Cortex of kidney (tissue), 1 donor: Measurements from ENCODE around the gene LEUTX.

Source experiments
- DNase-seq: peaks from one replicate; lab custom pipeline; 2025; lab: John Stamatoyannopoulos, UW

The LEUTX gene

DNA sequence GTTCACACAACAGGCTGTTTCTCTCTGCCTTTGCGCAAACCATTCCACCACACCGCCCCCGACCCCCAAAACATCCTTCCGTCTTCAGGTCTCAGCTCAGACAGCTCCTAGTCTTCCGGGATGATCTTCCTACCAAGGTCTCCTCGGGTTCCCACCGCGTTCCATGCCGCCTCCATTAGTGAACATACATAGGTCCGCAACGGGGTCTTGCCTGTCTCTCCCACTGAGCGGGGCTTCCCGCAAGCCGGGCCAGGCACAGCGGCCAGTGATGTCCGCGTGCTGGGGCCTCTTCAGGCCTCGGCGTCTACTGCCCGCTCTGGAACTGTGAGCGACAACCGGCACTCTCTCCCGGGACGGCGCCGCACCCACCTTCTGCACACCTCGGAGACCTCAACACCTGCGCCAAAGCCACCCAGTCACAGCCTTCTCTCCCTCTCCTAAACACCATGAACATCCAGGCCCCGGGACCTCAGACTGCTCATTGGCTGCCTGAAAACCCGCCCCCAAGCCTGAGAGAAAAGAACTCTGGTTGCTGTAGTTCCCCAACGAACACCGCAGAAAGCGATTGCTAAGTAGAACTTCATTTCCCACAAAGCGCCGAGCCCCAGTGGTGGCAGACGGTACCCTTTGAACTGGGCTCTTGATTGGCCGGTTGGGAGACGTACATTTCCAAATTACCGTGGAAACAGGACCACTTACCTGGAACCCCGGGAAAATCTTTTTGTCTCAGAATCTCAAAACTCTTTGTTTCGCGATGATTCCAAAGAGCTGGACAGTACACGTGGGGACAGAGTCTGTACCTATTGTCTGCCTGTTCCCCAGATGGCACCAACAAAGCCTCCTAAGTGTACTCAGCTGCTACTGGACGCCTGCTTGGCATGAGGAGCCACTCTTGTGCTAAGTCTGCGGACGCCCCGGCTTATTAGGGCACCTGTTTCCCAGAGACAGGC is 45.8 kb downstream of the LEUTX start:
- DNase-seq: no peak

DNA sequence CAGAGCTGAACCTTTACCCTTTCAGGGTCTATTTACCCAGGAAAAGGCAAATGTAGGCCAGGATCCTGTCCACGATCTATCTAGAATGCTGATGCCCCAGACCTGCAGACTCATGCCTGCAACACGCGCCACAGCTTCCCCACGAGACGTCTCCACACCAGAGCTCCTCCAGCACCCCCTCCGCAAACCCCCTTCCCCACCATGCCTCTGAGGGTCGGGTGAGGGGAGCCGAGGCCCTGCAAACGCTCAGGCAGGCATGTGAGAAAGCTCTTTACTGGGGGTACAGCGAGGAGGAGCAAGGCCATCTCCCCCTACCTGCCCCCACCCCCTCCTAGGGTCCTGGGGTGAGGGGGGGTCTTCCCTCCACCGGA is 46.4 kb downstream of the LEUTX start:
- DNase-seq: no peak

DNA sequence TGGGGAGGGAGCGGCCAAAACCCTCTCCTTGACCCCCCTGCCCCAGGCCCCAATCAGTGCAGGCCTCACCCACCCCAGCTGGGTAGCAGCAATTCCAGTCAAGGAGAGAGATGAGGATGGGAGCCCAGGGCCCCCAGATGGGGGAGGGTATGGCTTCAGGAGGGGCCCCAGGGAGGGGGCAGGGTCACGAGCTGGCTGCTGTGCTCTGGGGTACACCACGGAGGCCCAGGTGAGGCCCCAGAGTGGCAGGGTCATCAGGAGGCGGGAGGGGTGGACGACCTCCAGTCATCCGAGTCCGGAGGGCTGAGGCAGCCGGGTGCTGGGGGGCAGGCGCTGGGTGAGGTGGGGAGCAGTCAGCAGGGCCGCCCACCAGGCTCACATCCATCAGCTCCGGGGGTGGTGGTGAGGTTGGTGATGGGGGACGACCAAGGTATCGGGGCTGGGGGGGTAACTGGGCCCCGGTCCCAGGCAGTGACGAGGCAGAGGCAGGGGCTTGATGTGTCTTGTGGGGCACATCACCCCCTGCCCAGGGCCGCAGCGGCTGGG is 47.0 kb downstream of the LEUTX start:
- DNase-seq: no peak

DNA sequence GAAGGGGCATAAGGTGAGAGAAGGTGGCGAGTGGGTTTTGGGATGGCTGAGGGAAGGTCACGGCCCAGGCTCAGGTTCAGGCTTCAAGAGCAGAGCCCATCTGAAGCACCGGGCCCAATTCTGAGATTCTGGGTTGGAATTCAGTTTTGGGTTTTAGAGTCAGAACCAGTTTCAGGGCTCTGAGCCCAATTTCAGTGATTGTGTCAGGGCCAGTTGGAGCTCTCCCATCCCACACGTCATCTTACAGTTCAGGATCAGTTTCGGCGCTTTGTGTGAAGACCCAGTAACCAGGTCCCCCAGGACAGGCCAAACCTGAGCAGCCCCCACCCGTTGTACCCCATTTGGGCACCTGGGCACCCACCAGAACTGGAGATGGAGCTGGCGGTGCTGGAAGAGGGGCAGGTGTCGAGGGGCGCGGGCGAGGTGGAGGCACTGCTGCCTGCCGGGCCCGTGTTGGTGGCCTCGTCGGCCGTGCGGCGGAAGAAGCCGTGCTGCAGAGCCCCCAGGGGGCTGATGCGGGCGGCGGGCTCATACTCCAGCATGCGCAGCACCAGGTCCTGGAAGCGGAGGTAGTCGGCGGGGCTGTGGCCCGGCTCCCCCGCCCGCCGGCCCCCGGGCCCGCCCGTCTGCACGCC is 47.8 kb downstream of the LEUTX start:
- DNase-seq: no peak

DNA sequence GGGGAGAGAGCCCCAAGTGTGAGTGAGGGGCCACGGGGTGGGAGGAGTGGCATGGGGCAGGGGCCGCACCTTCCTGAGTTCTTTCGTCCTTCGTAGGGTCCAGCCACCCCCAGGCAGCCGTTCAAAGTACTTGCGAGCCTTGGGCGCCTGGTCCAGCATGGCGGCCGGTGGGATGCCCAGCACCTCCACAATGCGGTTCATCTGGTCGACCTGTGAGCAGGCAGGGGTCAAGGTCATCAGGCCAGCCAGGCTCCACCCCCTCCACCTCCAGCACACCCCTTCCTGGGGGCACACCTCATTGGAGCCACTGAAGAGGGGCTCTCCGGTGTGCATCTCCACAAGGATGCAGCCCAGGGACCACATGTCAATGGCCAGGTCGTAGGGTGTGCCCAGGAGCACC is 48.6 kb downstream of the LEUTX start:
- no peak for DNase-seq

DNA sequence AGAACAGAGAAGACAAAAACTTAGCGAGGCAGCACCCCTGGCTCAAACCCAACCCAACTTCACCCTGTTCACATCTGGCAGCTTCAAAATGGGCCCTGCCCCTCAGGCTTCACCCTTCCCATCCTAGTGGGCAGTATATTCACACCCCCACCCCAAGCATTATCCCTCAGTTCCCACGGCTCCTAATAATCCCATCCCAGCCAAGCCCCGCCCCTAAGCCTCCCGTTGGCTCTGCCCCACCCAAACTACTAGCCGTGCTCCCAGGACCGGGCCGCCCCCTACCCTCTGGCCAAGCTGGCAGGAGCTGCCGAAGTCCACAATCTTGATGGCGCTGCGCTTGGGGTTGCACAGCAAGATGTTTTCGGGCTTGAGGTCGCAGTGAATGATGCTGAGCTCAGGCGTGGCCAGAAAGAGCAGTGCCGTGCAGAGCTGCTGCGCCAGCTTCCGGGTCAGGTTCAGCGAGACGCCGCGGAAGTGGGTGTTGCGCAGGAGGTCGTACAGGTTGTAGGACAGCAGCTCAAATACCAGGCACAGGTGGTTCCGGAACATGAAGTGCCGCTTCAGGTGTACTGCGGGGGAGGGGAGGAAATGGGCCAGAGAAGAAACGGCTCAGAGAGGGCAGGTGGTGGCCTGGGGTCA is 49.5 kb downstream of the LEUTX start:
- no peak for DNase-seq

DNA sequence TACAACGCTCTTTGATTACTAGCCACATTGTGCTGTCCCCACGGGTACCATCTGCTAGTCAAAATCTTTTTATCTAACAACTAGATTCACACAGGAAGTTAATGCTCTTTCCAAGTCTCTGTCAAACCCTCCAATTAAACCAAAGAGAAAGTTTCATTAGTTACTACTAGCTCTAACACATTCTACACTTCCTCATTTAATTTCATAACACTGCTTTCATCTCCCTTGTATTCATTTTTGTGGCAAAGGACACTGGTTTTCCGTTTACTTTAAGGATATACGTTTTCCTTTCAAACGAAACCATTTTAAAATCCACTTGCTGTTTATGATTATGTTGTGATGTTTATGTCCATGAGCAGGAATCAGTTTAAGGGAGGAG is 50.0 kb downstream of the LEUTX start:
- DNase-seq: no peak

DNA sequence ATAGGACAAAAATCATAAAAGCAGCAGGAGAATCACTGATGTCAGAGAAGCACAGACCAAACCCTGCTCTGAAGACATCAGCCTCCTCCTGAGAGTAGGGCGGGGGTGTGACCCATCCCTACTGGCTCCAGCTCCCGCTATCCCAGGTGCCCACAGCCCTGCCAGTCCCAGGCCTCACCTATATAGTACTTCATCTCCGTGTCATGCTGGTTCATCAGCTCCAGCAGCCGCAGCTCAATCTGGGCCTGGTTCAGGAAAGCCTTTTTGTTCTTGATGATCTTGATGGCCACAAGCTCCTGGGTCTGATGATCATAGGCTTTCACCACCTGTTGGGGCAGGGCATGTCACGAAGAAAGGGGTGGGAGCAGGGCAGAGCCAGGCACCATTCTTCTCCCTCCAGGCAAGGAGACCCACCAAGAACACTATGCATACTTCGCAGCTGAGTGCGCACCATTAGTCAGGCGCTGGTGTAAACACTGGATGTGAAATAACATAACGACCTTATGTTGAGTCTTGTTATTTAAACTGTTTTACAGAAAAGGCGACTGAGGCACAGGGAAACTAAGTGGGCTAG is 51.1 kb downstream of the LEUTX start:
- DNase-seq: no peak

DNA sequence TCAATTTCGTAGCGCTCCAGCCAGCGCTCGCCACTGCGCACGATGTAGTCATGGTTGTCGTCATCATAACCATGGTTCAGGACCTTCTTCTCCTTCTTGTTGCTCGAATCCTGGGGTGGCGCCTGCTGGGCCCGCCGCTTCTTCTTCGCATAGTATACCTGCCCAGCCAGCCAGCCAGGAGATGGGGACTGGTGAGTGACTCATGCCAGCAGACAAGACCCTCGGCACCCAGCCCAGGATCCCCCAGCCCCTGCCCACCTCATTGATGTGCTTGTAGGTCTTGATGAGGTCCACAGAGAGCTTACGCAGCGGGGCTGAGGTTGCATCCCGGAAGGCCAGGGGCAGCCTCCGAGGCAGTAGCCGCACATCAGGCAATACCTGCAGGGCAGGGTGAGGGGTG is 51.8 kb downstream of the LEUTX start:
- DNase-seq: no peak

DNA sequence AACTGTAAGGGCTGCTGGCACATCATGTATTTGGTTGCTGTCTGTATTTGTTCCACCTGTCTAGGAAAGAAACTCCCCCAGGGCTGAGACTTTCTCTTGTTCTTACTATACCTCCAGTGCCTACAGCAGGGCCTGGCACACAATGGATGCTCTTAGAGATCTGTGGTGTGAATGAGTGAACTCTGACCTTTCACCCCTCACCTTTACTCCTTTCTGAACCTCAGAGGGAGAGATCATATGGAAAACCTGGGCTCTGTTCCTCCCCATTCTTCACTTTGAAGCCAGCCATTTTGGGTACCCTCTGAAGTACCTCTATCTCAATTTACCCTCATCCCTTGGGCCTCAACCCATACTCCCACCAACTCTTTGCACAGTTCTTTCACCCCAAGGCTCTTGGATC is 52.2 kb downstream of the LEUTX start:
- DNase-seq: no peak

DNA sequence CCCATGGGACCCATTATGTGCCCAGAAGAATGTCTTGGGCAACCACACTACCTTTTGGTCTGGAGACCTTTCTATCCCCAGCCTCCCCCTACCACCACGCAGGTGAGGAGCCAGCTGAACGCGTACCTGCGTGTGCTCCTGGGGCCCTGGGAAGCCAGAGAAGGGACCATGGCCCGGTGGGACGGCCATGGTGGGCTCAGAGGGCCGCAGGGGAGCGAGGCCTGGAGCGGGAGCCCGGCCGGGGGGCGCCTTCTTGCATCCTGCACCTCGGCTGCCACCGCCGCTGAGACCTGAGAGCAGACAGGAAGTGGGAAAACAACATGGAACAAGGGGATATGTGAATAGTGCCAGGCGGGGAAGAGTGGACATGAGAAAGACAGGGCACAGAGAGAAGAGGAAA is 53.0 kb downstream of the LEUTX start:
- DNase-seq: no peak

DNA sequence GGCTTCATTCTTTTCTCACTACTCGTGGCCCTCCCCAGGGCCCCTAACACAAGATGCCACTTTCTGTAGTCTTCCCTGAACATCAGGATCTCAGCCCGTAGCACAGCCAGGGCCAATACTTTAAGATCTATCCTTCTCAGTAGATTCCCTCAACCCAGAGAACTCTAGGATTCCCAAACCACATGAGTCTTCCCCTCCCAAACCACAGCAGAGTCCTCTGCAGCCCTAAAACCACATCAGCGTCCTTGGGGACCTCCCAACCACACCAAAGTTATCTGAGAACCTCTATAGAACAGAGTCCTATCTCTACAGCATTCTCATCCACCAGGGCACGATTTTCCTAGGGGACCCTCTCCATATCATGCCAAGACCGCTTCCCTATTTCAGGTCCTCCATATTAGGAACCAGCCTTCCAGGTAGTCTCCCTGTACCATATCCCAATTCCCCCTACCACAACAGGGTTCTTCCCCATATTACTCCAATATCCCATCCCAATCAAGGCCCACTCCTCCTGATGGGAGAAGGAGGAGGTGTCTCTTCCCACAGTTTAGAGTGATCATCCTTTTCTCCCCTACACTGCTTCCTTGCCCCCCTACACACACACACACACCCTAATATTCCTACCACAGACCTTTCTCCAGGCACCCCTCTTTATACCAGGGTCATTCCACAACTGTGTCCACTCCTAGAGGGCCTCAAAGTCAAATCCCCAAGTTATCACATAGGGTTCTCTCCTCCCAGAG is 53.9 kb downstream of the LEUTX start:
- DNase-seq: no peak

DNA sequence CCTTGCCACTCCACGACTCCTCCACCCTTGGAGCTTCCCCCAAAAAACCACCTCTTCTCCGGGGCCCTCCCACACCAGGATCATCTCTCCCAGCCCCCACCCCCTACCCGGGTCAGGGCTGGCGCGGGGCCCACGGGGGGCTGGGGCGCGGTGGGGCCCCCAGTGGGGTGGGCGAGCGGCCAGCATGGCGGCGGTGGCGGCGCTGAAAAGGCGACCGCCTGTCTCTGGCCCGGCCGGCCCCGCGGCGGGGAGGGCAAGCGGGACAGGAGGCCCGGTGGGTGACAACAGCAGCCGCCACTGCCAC is 54.5 kb downstream of the LEUTX start:
- DNase-seq: no peak

DNA sequence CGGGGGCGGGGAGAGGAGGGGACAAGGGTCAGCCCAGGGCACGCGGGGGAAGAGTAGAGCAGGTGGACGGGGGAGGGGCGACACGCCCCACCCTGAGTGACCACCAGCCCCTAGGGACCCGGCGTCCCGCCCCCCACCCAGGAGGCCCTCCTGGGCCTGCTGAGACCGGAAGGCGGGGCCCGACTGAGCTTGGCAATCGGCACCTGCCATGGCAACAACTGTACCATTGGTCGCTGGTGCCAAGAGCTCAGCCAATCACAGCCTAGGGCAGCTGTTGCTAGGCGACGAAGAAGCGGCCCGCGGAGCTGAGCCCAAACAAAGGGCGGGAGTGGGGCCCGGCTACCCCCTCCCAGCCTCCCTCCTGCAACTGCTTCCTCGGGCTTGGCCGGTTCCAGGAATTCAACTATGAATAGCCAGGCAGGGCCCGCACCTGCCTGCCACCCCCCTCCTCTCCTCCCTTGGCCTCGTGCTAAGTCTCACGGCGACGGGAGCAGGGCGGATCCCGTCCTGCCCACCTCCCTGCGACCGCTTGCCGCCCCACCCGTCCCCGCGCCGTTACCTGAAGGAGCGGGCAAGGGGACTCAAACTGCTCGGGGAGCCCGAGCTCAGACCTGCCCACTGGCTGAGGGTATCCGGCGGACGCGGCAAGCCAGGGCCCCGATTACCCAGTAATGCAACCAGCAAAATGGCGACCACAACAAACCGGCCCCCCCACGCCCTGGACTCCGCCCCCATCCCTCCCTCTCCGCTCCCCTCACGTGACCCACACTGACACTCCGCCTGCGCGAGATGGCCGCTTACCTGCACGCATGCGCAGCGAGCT is 55.0 kb downstream of the LEUTX start, which contains the start of gene DYRK1B:
DYRK1B (minus strand) TSS at position 699 of the 823 bp plus-strand sequence. CDS start 2,295 bp downstream, outside the sequence.
- DNase-seq: peak; percentile 31

DNA sequence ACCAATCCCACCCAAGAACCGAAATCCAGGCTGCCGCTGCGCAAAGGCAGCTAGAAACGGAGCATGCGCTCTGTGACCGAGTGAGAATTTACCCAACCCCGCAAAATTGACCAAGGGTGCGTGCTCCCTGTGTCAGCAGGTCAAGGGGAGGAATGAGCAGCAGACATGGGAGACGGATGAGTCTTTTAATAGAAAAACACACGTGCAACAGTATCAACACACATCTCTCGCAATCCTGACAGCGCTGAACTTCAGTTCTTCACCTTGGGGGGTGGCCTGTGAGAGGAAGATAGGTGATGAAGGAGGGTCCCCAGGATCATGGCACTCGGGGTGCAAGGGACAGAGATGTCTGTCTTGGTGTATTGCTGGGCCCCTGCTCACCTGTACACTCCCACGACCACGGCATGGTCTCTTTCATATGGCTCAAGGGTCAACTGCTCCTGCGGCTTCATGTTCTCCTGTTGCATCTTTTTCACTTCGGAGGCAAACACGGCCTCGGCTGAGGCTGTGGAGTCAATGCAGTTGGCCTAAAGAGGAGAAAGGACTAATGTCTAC is 55.7 kb downstream of the LEUTX start:
- no peak for DNase-seq
